Astrocyte (in vitro differentiated cells and primary cell): ENCODE measurements around the gene HSPH1. TPM values are rescaled to one million over a fixed set of nuclear protein-coding genes. Genes with fewer than 3 reads are reported as not detected.

Experiments used
- DNase-seq: peaks from one replicate; pipeline ENCODE4 v3.0.0-alpha.2; 2010; ENCODE audit warnings: low read depth
- FAIRE-seq: peaks from 2 replicates; lab custom pipeline; 2011; peaks lifted over from hg19 to GRCh38; lab: Jason Lieb, UNC
- H2AFZ ChIP-seq: 2 replicates; pipeline ENCODE4 v1.6.0; 2012; ENCODE audit warnings: low read depth, low read length, inconsistent platforms
- H3K27ac ChIP-seq: 2 replicates; pipeline ENCODE4 v1.5.1; 2011; ENCODE audit warnings: low read depth, low read length, inconsistent platforms
- H3K27me3 ChIP-seq: 2 replicates; pipeline ENCODE4 v1.6.0; 2011; ENCODE audit warnings: low read length, inconsistent platforms; ENCODE audit not compliant: insufficient read depth
- H3K36me3 ChIP-seq: 2 replicates; pipeline ENCODE4 v1.5.1; 2011; ENCODE audit warnings: low read length, inconsistent platforms; ENCODE audit not compliant: insufficient read depth
- H3K4me1 ChIP-seq: 2 replicates; pipeline ENCODE4 v1.5.1; 2011; ENCODE audit warnings: low read length, inconsistent platforms; ENCODE audit not compliant: insufficient read depth
- H3K4me2 ChIP-seq: 2 replicates; pipeline ENCODE4 v1.6.0; 2012; ENCODE audit warnings: low read length, inconsistent platforms
- H3K4me3 ChIP-seq: 2 replicates; pipeline ENCODE4 v1.5.1; 2011; ENCODE audit warnings: low read depth, mild to moderate bottlenecking, low read length, inconsistent platforms; ENCODE audit not compliant: insufficient read depth
- H3K79me2 ChIP-seq: 2 replicates; pipeline ENCODE4 v1.6.0; 2012; ENCODE audit warnings: mild to moderate bottlenecking, low read length, inconsistent platforms; ENCODE audit not compliant: insufficient read depth
- H3K9ac ChIP-seq: 2 replicates; pipeline ENCODE4 v1.6.0; 2012; ENCODE audit warnings: mild to moderate bottlenecking, low read length, inconsistent platforms
- H3K9me3 ChIP-seq: 2 replicates; pipeline ENCODE4 v1.5.1; 2012; ENCODE audit warnings: low read depth, mild to moderate bottlenecking, low read length, inconsistent platforms; ENCODE audit not compliant: insufficient read depth
- H4K20me1 ChIP-seq: 2 replicates; pipeline ENCODE4 v1.6.0; 2012; ENCODE audit warnings: low read length, inconsistent platforms; ENCODE audit not compliant: insufficient read depth
- H3K27ac Mint-ChIP-seq: one replicate; pipeline ENCODE4 v1.8.0; 2021; ENCODE audit warnings: mild to moderate bottlenecking, mixed read lengths; ENCODE audit not compliant: unreplicated experiment
- H3K27me3 Mint-ChIP-seq: one replicate; pipeline ENCODE4 v1.8.0; 2021; ENCODE audit warnings: low read depth, mixed read lengths; ENCODE audit not compliant: unreplicated experiment
- H3K36me3 Mint-ChIP-seq: one replicate; pipeline ENCODE4 v1.8.0; 2021; ENCODE audit warnings: low read depth, mixed read lengths; ENCODE audit not compliant: unreplicated experiment
- H3K4me1 Mint-ChIP-seq: one replicate; pipeline ENCODE4 v1.8.0; 2021; ENCODE audit warnings: low read depth, mixed read lengths; ENCODE audit not compliant: unreplicated experiment
- H3K4me3 Mint-ChIP-seq: one replicate; pipeline ENCODE4 v1.8.0; 2021; ENCODE audit warnings: mild to moderate bottlenecking, moderate library complexity, mixed read lengths; ENCODE audit not compliant: unreplicated experiment
- H3K9me3 Mint-ChIP-seq: one replicate; pipeline ENCODE4 v1.8.0; 2021; ENCODE audit warnings: mild to moderate bottlenecking, mixed read lengths; ENCODE audit not compliant: unreplicated experiment
- EZH2 ChIP-seq: IDR thresholded peaks from 2 replicates; pipeline ENCODE4 v1.6.1; 2012; ENCODE audit warnings: mild to moderate bottlenecking, low read length, inconsistent platforms; ENCODE audit not compliant: insufficient read depth
- total RNA-seq: library from RNA; stranded (reverse); gene quantifications from 2 replicates; pipeline ENCODE4 v1.2.1, GENCODE V29; 2021
- TF ChIP-seq, protein P1 (sequence below): IDR thresholded peaks from 2 replicates; pipeline ENCODE4 v1.5.1; 2011; ENCODE audit warnings: low read depth, mild to moderate bottlenecking, inconsistent platforms, low read length, moderate library complexity; ENCODE audit not compliant: insufficient read depth

The HSPH1 gene
- total RNA-seq, 1 donor from 2014 or later, result 145 TPM

DNA sequence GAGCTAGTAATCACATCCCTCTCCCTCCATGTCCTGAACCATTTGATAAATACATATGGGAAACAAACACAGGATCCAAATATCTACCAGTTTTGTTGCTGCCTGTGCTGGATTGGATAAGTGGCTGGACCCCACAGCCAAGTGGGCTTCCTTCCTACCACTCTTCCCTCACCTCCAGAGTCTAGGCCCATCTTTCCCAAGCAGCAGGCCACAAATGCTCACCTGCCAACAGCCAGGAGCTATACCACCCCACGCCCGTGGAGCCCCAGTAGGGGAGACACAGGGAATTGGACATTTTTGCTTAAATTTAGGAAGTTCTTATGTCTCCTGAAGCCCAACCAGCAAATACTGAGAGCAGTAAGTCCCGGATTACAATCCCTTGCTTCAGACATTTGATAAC, 55.8 kb downstream of the HSPH1 start:
- Histone ChIP-seq H3K79me2 (no peaks in the 10 kb centered on the region), H2AFZ (no peak overlapping the region), H4K20me1 (no peaks in the 10 kb centered on the region), H3K27me3 (peaks cover 8% of the 10 kb centered on the region), H3K27ac (no peak overlapping the region), H3K4me3 (no peak overlapping the region), H3K4me2 (no peak overlapping the region), H3K4me1 (no peaks in the 10 kb centered on the region), H3K36me3 (no peaks in the 10 kb centered on the region), H3K9ac (no peak overlapping the region), H3K9me3 (no peaks in the 10 kb centered on the region)
- Mint-ChIP-seq H3K36me3 (no peaks in the 10 kb centered on the region), H3K4me1 (peaks cover 5% of the 10 kb centered on the region), H3K4me3 (no peak overlapping the region), H3K27me3 (peaks cover 42% of the 10 kb centered on the region), H3K9me3 (peaks cover 2% of the 10 kb centered on the region), H3K27ac (no peak overlapping the region)
- TF ChIP-seq, protein P1, sequence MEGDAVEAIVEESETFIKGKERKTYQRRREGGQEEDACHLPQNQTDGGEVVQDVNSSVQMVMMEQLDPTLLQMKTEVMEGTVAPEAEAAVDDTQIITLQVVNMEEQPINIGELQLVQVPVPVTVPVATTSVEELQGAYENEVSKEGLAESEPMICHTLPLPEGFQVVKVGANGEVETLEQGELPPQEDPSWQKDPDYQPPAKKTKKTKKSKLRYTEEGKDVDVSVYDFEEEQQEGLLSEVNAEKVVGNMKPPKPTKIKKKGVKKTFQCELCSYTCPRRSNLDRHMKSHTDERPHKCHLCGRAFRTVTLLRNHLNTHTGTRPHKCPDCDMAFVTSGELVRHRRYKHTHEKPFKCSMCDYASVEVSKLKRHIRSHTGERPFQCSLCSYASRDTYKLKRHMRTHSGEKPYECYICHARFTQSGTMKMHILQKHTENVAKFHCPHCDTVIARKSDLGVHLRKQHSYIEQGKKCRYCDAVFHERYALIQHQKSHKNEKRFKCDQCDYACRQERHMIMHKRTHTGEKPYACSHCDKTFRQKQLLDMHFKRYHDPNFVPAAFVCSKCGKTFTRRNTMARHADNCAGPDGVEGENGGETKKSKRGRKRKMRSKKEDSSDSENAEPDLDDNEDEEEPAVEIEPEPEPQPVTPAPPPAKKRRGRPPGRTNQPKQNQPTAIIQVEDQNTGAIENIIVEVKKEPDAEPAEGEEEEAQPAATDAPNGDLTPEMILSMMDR, result no peak
- no peak for TF ChIP-seq EZH2
- DNase-seq (no peak), FAIRE-seq (no peak)

DNA sequence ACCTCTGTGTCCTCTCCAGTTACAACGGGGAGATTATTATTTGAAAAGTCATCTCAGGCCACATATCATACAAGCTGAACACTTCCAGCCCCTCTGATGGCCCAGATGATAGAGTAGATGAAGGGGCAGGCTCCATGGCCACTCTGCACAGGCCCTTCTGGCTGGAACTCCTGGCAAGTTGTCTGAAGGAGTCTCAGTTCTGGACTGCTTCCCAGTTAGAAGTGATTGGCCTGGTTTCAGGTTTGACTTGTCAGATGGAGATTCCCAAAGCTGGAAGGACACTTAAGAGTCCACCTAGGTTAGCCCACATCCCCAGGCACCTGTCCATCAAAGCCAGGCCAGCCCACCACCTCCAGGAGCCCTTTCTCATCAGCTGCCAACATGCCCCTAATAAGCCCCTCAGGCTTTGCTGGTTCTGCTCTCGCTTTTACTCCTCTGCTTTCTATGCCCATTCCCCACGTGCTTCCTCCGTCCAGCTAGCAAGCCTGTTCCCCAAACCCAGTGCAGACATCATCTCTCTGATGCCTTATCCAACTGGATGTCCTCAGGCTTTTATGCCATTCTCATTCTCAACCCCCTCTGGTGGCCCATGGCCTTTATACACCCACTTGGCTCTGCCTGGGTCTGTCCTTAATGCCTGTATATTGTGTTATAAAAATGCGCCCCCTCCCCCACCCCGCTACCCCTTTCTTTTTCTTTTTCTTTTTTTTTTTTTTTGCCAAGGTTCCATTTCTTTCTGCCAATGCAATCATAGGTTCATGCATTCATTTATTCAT, 56.5 kb downstream of the HSPH1 start:
- Histone ChIP-seq H3K27ac (no peak overlapping the region), H3K36me3 (no peaks in the 10 kb centered on the region), H4K20me1 (no peaks in the 10 kb centered on the region), H3K79me2 (no peaks in the 10 kb centered on the region), H3K27me3 (peaks cover 11% of the 10 kb centered on the region), H3K4me2 (no peak overlapping the region), H3K4me1 (no peaks in the 10 kb centered on the region), H3K9ac (no peak overlapping the region), H3K9me3 (no peaks in the 10 kb centered on the region), H2AFZ (no peak overlapping the region), H3K4me3 (no peak overlapping the region)
- Mint-ChIP-seq H3K4me1 (peaks cover 5% of the 10 kb centered on the region), H3K27ac (peak overlapping the region; percentile 28), H3K27me3 (peaks cover 43% of the 10 kb centered on the region), H3K4me3 (no peak overlapping the region), H3K9me3 (peaks cover 2% of the 10 kb centered on the region), H3K36me3 (no peaks in the 10 kb centered on the region)
- TF ChIP-seq, protein P1, result no peak
- TF ChIP-seq EZH2, result no peak
- DNase-seq (peak; percentile 16), FAIRE-seq (no peak)

DNA sequence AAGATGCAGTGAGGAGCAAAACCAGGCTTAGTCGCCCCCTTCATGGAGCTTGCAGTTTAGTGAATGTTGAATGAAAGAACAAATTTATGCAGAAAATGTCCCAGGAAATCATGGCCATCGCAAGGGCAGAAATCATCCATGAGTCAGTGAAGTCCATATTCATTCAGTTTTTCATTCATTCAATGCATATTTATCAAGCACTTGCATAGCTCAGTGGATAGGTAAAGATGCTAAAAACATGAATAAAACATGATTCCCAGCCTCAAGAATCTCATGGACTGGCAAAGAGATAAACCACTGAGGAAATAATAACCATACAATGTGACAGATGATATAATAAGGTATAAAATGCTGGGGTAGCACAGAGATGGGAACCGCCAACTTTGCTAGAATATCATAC, 58.8 kb downstream of the HSPH1 start:
- no peak overlapping the region for H3K27ac Mint-ChIP-seq
- peaks cover 2% of the 10 kb centered on the region for H3K9me3 Mint-ChIP-seq
- H3K4me2 ChIP-seq, result no peak overlapping the region
- no peak for DNase-seq
- no peaks in the 10 kb centered on the region for H3K9me3 ChIP-seq
- H3K27ac ChIP-seq, result no peak overlapping the region
- H3K36me3 ChIP-seq, result no peaks in the 10 kb centered on the region
- peaks cover 5% of the 10 kb centered on the region for H3K4me1 Mint-ChIP-seq
- H3K9ac ChIP-seq, result no peak overlapping the region
- H3K79me2 ChIP-seq, result no peaks in the 10 kb centered on the region
- H3K4me3 ChIP-seq, result no peak overlapping the region
- H3K27me3 Mint-ChIP-seq, result peaks cover 39% of the 10 kb centered on the region
- H4K20me1 ChIP-seq, result no peaks in the 10 kb centered on the region
- no peak overlapping the region for H3K4me3 Mint-ChIP-seq
- H3K27me3 ChIP-seq, result peaks cover 15% of the 10 kb centered on the region
- no peaks in the 10 kb centered on the region for H3K4me1 ChIP-seq
- no peak overlapping the region for H2AFZ ChIP-seq
- FAIRE-seq, result no peak
- H3K36me3 Mint-ChIP-seq, result no peaks in the 10 kb centered on the region
- TF ChIP-seq, protein P1, result no peak
